ENCODE measurements around the gene HDAC4. TPM values are rescaled to one million over a fixed set of nuclear protein-coding genes. Genes with fewer than 3 reads are reported as not detected.

Gene HDAC4
- total RNA-seq, 4 donors from 2014 or later: 51.4 to 107 (median 70.8) TPM

DNA sequence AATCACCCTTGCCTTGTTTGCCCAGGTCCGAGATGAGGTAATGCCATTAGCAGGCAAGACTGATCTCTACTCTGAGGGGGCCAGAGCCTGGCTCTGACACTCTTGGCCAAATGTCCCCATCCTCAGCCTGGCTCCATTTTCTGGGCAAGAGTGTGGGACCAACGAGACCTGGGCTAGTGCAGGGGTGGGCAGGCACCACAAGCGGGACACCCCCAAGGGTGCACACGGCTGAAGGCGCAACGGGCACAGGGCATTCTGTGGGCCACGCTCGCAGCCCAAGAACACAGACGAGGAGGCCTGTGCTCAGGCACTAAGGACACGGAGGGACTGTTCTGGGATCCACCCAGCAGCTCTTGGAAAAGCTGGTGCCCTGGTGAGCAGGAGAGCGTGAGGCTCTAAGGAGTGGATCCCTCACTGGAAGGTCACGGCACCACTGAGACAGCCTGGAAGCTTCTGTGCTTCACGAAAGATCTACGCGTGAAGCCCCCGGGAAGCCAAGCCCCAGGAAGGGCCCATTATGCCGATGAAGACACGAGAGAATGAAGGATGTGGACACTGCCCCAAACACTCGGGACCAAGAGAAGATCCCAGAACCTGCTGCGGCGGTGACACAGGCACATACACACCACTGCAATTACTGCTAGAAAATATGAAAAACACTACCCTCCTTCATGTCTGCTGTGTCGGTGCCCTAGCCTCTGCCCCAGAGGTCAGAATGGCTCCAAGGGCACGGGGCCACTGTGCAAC, 138.2 kb downstream of the HDAC4 start:
- 93% methylated on average over 12 of the region's 23 CpGs for WGBS
- Histone ChIP-seq H3K4me3 (no peak overlapping the region), H3K4me1 (peaks cover 48% of the 10 kb centered on the region), H3K36me3 (no peaks in the 10 kb centered on the region), H3K27me3 (no peaks in the 10 kb centered on the region), H3K9me3 (no peaks in the 10 kb centered on the region), H3K27ac (peak overlapping the region; percentile 25)
- TF ChIP-seq EP300 (IDR thresholded peaks at IDR 0.05): no peak
- TF ChIP-seq POLR2AphosphoS5 (IDR thresholded peaks at IDR 0.05): no peak
- TF ChIP-seq, protein P1, sequence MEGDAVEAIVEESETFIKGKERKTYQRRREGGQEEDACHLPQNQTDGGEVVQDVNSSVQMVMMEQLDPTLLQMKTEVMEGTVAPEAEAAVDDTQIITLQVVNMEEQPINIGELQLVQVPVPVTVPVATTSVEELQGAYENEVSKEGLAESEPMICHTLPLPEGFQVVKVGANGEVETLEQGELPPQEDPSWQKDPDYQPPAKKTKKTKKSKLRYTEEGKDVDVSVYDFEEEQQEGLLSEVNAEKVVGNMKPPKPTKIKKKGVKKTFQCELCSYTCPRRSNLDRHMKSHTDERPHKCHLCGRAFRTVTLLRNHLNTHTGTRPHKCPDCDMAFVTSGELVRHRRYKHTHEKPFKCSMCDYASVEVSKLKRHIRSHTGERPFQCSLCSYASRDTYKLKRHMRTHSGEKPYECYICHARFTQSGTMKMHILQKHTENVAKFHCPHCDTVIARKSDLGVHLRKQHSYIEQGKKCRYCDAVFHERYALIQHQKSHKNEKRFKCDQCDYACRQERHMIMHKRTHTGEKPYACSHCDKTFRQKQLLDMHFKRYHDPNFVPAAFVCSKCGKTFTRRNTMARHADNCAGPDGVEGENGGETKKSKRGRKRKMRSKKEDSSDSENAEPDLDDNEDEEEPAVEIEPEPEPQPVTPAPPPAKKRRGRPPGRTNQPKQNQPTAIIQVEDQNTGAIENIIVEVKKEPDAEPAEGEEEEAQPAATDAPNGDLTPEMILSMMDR (IDR thresholded peaks at IDR 0.05): no peak
- no peak for TF ChIP-seq POLR2A (IDR thresholded peaks at IDR 0.05)
- peak; percentile 52 to 74 for DNase-seq (ENCODE audit: low spot score in 2 of 2)

DNA sequence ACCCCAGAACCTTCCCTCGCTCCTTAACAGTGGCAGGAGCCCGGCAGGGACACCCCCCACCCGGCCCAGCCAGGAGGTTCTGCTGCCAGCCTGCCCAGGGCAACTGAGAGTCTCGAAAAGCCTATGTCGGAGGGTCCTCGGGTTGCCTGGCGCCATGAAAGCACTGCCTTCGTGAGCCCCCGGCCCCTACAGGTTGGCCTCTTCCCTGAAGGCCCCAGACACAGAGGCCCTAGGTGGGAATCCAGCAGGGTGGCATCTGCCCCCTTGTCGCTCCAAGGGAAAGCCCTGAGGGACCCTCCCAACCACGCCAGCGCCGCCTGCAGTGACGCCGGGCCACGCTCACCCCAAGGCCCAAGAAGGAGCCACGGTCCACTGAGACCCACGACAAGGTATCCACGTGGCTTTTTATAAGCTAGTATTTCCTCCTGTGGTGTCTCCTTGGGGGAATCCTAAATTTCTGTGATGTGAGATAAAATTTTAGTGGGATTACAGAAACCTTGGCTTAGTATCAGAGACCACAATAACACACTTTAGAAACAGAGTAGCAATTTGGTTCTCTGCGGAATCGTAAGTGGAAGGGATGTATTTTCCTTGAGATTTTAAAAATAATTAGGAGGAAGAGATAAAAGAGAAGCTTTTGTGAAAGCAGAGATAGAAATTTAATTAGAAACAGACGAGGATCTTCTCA, 138.9 kb downstream of the HDAC4 start:
- 91% methylated on average over 20 of the region's 22 CpGs for WGBS
- peaks cover 44% of the 10 kb centered on the region for H3K4me1 ChIP-seq

DNA sequence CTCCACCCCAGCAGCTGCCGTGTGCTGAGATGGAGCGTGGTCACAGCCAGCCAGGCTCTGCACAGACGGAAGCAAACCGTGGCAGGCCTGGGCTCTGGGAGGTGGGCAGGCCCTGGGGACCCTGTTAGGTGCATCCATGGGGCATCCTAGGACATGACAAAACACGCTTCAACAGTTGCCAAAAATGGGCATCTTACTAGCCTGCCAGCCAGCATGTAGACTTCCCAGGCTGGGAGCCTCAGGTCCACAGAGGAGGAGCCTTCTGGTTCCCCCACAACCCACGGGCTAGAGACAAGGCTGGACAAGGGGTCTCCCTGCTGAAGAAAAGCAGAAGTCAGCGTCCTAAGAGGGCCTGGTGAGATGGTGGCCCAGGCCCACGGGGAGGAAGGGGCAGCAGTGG, 139.5 kb downstream of the HDAC4 start:
- H3K27ac ChIP-seq: peak overlapping the region; percentile 26
- no peak overlapping the region for H3K4me3 ChIP-seq
- 87% methylated on average over 3 of the region's 8 CpGs for WGBS
- H3K27me3 ChIP-seq: no peaks in the 10 kb centered on the region
- TF ChIP-seq, protein P1 (IDR thresholded peaks at IDR 0.05): no peak
- no peak for TF ChIP-seq POLR2A (IDR thresholded peaks at IDR 0.05)
- no peak for TF ChIP-seq EP300 (IDR thresholded peaks at IDR 0.05)
- no peak for TF ChIP-seq POLR2AphosphoS5 (IDR thresholded peaks at IDR 0.05)
- peaks cover 40% of the 10 kb centered on the region for H3K4me1 ChIP-seq
- H3K9me3 ChIP-seq: no peaks in the 10 kb centered on the region
- H3K36me3 ChIP-seq: no peaks in the 10 kb centered on the region
- peak in 1 of 2 donors; percentile 56 for DNase-seq (ENCODE audit: low spot score in 2 of 2)

More for the DNA sequence above, 138.9 kb downstream of the HDAC4 start:
- Histone ChIP-seq H3K27me3 (no peaks in the 10 kb centered on the region), H3K9me3 (no peaks in the 10 kb centered on the region), H3K27ac (peak overlapping the region; percentile 26), H3K4me3 (no peak overlapping the region), H3K36me3 (no peaks in the 10 kb centered on the region)
- peak; percentile 60 to 70 for DNase-seq (ENCODE audit: low spot score in 2 of 2)
- TF ChIP-seq EP300 (IDR thresholded peaks at IDR 0.05): no peak

DNA sequence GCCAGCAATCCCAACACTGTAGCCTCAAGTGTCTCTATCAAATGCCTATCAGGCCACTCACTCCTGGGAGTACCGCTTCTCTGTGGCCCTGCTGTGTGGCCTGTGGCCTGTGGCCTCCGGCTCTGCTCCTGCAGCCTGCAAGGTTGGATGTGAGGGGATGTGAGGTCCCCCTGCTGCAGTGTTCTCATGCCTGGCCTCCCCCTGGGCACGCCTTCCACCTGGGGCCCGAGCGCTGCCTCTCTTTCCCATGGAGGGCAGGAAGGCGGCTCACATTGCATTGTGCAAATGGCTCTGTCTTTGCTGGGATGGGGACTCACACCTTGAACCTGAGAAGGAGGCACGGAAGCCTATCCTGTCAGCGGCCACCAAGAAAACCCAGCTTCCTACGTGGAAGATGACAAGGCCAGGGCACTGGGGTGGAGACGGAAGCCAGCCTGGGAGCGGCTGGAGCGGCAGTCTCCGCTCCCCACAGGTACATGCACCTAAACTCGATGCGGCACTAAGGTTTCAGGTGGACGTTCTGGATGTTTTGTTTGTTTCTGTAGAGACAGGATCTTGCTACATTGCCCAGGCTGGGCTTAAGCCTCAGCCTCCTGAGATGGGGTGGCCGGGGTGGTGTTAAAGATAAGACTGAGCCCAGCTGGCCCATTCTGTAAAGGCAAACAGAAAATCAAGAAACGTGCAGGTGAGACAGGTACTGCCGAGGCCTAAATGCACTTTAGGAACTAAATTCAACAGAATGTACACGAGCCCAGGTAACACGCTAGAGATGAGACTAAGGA, 140.1 kb downstream of the HDAC4 start:
- Histone ChIP-seq H3K9me3 (no peaks in the 10 kb centered on the region), H3K4me1 (peaks cover 40% of the 10 kb centered on the region), H3K36me3 (no peaks in the 10 kb centered on the region), H3K4me3 (no peak overlapping the region), H3K27ac (no peak overlapping the region), H3K27me3 (no peaks in the 10 kb centered on the region)
- TF ChIP-seq POLR2AphosphoS5 (IDR thresholded peaks at IDR 0.05) (no peak), EP300 (IDR thresholded peaks at IDR 0.05) (no peak), POLR2A (IDR thresholded peaks at IDR 0.05) (no peak)
- TF ChIP-seq, protein P1 (IDR thresholded peaks at IDR 0.05): no peak
- peak; percentile 46 to 68 for DNase-seq (ENCODE audit: low spot score in 2 of 2)
- 97% methylated on average over 15 of the region's 21 CpGs for WGBS

DNA sequence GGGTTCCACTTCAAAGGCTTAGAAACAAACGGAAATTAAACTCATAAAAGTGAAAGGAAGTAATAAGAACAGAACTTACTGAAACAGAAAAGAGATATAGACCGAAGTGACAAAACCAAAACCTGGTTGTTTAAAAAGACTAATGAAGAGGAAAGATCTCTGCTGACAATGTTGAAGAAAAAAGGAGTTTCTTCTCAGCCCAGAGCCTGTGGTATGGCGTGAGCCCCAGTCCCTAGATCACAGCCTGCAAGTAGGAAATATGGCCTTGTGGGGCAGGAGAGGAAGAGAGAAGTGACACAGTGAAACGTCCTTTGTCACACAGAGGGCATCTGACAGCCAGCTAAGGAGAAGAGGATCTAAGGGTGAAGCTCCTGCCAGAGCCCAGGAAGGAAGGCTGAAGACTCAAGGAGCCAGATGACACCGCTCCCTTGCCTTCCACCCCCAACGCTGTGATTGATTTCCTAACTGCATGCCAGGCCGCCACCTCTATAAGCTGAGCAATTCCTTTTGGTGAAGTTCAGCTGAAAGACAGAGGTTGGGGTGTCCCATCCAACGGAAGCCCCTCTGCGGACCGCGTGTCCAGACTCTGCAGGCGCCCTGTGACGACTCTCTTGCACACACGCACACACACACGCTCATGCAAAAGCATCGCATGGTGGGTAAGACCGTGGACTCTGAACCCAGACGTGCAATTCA, 141.1 kb downstream of the HDAC4 start:
- no peaks in the 10 kb centered on the region for H3K27me3 ChIP-seq
- H3K4me1 ChIP-seq: peaks cover 33% of the 10 kb centered on the region
- no peaks in the 10 kb centered on the region for H3K9me3 ChIP-seq
- H3K4me3 ChIP-seq: no peak overlapping the region
- no peak overlapping the region for H3K27ac ChIP-seq
- DNase-seq (ENCODE audit: low spot score in 2 of 2): peak; percentile 46 to 61
- TF ChIP-seq, protein P1 (IDR thresholded peaks at IDR 0.05): no peak
- TF ChIP-seq EP300 (IDR thresholded peaks at IDR 0.05) (no peak), POLR2A (IDR thresholded peaks at IDR 0.05) (no peak), POLR2AphosphoS5 (IDR thresholded peaks at IDR 0.05) (no peak)
- H3K36me3 ChIP-seq: no peaks in the 10 kb centered on the region
- WGBS: 86% methylated on average over 18 of the region's 18 CpGs
